ENCODE measurements around the gene SS18. TPM values are rescaled to one million over a fixed set of nuclear protein-coding genes. Genes with fewer than 3 reads are reported as not detected.

Gene SS18
- total and polyA plus RNA-seq, 2 of the 13 experiments (the other 11 are each of a cell fraction or from before 2014, with no cell fraction given) = 49.2 to 82.7 TPM

DNA sequence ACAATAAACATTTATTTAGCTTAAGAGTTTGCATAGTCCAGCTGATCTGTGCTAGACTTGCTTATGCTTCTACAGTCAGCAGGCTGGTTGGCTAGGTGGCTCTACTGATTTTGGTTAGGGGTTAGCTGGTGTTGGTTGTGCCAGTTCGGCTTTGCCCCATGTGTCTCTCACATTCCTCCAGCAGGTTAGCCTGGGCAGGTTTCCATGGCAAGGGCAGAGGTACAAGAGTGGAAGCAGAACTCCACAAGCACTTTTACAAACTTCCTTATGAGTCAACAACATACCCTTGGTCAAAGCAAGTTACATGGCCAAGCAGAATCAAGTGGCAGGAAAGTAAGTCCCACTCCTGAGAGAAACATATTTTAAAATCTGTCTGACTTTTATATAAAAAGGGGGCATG, 82.3 kb downstream of the SS18 start:
- CTCF ChIA-PET (ENCODE audit: low intra/inter-chr PET ratio, low total read pairs) = no interaction called here
- TF ChIP-seq SRY (CRISPR knock-in tag; IDR thresholded peaks at IDR 0.05) (no peak), RARA (CRISPR knock-in tag; IDR thresholded peaks at IDR 0.05) (no peak), GZF1 (CRISPR knock-in tag; IDR thresholded peaks at IDR 0.05) (no peak), CENPBD1 (CRISPR knock-in tag; IDR thresholded peaks at IDR 0.05; ENCODE audit: borderline replicate concordance, low read depth) (no peak), ZNF432 (CRISPR knock-in tag; IDR thresholded peaks at IDR 0.05; ENCODE audit: borderline replicate concordance) (no peak), RFX5 (IDR thresholded peaks at IDR 0.05; ENCODE audit: low read depth, low read length) (no peak), ZNF83 (CRISPR knock-in tag; IDR thresholded peaks at IDR 0.05; ENCODE audit: borderline replicate concordance) (no peak), NBN (conservative IDR thresholded peaks at IDR 0.05) (no peak), NFYB (CRISPR knock-in tag; IDR thresholded peaks at IDR 0.05) (no peak), NR0B2 (CRISPR knock-in tag; IDR thresholded peaks at IDR 0.05) (no peak), NFAT5 (CRISPR knock-in tag; IDR thresholded peaks at IDR 0.05) (no peak)
- TF ChIP-seq, protein P1, sequence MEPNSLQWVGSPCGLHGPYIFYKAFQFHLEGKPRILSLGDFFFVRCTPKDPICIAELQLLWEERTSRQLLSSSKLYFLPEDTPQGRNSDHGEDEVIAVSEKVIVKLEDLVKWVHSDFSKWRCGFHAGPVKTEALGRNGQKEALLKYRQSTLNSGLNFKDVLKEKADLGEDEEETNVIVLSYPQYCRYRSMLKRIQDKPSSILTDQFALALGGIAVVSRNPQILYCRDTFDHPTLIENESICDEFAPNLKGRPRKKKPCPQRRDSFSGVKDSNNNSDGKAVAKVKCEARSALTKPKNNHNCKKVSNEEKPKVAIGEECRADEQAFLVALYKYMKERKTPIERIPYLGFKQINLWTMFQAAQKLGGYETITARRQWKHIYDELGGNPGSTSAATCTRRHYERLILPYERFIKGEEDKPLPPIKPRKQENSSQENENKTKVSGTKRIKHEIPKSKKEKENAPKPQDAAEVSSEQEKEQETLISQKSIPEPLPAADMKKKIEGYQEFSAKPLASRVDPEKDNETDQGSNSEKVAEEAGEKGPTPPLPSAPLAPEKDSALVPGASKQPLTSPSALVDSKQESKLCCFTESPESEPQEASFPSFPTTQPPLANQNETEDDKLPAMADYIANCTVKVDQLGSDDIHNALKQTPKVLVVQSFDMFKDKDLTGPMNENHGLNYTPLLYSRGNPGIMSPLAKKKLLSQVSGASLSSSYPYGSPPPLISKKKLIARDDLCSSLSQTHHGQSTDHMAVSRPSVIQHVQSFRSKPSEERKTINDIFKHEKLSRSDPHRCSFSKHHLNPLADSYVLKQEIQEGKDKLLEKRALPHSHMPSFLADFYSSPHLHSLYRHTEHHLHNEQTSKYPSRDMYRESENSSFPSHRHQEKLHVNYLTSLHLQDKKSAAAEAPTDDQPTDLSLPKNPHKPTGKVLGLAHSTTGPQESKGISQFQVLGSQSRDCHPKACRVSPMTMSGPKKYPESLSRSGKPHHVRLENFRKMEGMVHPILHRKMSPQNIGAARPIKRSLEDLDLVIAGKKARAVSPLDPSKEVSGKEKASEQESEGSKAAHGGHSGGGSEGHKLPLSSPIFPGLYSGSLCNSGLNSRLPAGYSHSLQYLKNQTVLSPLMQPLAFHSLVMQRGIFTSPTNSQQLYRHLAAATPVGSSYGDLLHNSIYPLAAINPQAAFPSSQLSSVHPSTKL (CRISPR knock-in tag; IDR thresholded peaks at IDR 0.05) = no peak
- TF ChIP-seq, protein P2, sequence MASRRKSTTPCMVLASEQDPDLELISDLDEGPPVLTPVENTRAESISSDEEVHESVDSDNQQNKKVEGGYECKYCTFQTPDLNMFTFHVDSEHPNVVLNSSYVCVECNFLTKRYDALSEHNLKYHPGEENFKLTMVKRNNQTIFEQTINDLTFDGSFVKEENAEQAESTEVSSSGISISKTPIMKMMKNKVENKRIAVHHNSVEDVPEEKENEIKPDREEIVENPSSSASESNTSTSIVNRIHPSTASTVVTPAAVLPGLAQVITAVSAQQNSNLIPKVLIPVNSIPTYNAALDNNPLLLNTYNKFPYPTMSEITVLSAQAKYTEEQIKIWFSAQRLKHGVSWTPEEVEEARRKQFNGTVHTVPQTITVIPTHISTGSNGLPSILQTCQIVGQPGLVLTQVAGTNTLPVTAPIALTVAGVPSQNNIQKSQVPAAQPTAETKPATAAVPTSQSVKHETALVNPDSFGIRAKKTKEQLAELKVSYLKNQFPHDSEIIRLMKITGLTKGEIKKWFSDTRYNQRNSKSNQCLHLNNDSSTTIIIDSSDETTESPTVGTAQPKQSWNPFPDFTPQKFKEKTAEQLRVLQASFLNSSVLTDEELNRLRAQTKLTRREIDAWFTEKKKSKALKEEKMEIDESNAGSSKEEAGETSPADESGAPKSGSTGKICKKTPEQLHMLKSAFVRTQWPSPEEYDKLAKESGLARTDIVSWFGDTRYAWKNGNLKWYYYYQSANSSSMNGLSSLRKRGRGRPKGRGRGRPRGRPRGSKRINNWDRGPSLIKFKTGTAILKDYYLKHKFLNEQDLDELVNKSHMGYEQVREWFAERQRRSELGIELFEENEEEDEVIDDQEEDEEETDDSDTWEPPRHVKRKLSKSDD (CRISPR knock-in tag; IDR thresholded peaks at IDR 0.05; ENCODE audit: low read depth) = no peak

More for the DNA sequence above, 82.3 kb downstream of the SS18 start:
- Histone ChIP-seq H4K20me1 (ENCODE audit: insufficient read depth, low read length) (no peaks in the 10 kb centered on the region; the same call in 1 of the 2 replicates), H3K4me1 (ENCODE audit: insufficient read depth, low read length) (no peaks in the 10 kb centered on the region), H3K4me2 (ENCODE audit: low read depth, low read length) (no peak overlapping the region), H3K9ac (ENCODE audit: insufficient read depth, low read depth, low read length) (no peak overlapping the region), H3K79me2 (ENCODE audit: insufficient read depth, low read length) (no peaks in the 10 kb centered on the region), H3K36me3 (replicated peaks in 1 of 2; ENCODE audit: control insufficient read depth in 1 of 2, insufficient read depth in 2 of 2, low read length in 2 of 2) (no peaks in the 10 kb centered on the region), H2AFZ (ENCODE audit: low read length) (no peak overlapping the region), H3K4me3 (replicated peaks in 1 of 3; ENCODE audit: insufficient read depth in 1 of 3, low read depth in 2 of 3, low read length in 3 of 3) (no peak overlapping the region), H3K9me3 (ENCODE audit: low read length) (no peaks in the 10 kb centered on the region), H3K27me3 (ENCODE audit: control insufficient read depth in 1 of 2, insufficient read depth in 2 of 2, low read length in 2 of 2) (no peaks in the 10 kb centered on the region), H3K27ac (ENCODE audit: extremely low read length, insufficient read depth, low read length) (no peak overlapping the region)
- 67% methylated on average over 1 of the region's 1 CpG for WGBS (ENCODE audit: low lambda C conversion rate)
- DNase-seq (ENCODE audit: low spot score) (no peak), FAIRE-seq (no peak), ATAC-seq (no peak)
- intact Hi-C loops (cut with micrococcal nuclease; ENCODE audit: unreplicated experiment) (no loop called here), in situ Hi-C loops (cut with HindIII; ENCODE audit: extremely low pct_ligation_motif_present, low pct_unique_long_range_greater_than_20kb) (no loop called here)
- POLR2A ChIA-PET = no interaction called here
- no TSS peak for BruUV-seq (replicated peaks)

All from HepG2 (cell line).